Panc1 (cell line): ENCODE measurements around the gene BTBD1.

Source experiments
- CTCF ChIP-seq: fragments of 450-650 bp; IDR thresholded peaks from 2 replicates; pipeline ENCODE4 v1.5.1; 2017; ENCODE audit warnings: mild to moderate bottlenecking
- POLR2AphosphoS5 ChIP-seq: IDR thresholded peaks from 2 replicates; pipeline ENCODE4 v1.6.1; 2012; ENCODE audit warnings: mild to moderate bottlenecking, low read depth, low read length, moderate library complexity
- REST ChIP-seq, 2 experiments: IDR thresholded peaks; 2 replicates each; pipeline ENCODE4 v1.6.1; 2011 to 2012; ENCODE audit warnings: low read depth in 2 of 2, control low read depth in 1 of 2, low read length in 1 of 2, mild to moderate bottlenecking in 1 of 2, moderate library complexity in 1 of 2; ENCODE audit not compliant: insufficient read depth in 1 of 2
- SIN3A ChIP-seq: IDR thresholded peaks from 2 replicates; pipeline ENCODE4 v1.6.1; 2012; ENCODE audit warnings: low read depth, mild to moderate bottlenecking, low read length, moderate library complexity, borderline replicate concordance; ENCODE audit not compliant: insufficient read depth
- TCF7L2 ChIP-seq: IDR thresholded peaks from 2 replicates; pipeline ENCODE4 v1.6.1; 2011; ENCODE audit warnings: mild to moderate bottlenecking, low read depth, low read length, inconsistent platforms

- no peak for TF ChIP-seq POLR2AphosphoS5
- TF ChIP-seq CTCF, result no peak
- no peak for TF ChIP-seq TCF7L2
- TF ChIP-seq REST (IDR thresholded peaks at IDR 0.05; ENCODE audit: insufficient read depth in 1 of 2, low read depth in 2 of 2, low read length in 1 of 2), result no peak
- no peak for TF ChIP-seq SIN3A
Measured at GRCh38 chr15:82986442-82986780, 80.6 kb downstream of the BTBD1 start.
